ENCODE data around the gene RNGTT.
"Not testable (repeated sequence)": the region's sequence is repeated elsewhere in the genome, so short reads cannot be mapped to it uniquely, and the experiment has no call there.

DNA sequence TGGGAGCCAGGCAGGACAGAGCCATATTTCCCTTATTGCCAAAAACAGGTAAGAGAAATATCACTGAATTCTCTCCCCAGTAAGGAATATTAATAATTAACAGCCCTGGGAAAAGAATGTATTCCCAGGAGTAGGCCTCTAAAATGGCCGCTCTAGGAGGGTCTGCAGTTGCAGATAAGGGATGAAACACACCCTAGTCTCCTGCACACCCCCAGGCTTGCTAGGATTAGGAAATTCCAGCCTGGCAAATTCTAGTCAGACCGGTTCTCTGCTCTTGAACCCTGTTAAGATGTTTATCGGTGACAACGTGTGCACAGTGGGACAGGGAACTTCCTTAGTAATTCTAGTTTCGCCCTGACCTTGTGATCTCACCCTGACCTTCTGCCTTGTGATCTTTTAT is 31.4 kb downstream of the RNGTT start:
- TF ChIP-seq, protein P1, sequence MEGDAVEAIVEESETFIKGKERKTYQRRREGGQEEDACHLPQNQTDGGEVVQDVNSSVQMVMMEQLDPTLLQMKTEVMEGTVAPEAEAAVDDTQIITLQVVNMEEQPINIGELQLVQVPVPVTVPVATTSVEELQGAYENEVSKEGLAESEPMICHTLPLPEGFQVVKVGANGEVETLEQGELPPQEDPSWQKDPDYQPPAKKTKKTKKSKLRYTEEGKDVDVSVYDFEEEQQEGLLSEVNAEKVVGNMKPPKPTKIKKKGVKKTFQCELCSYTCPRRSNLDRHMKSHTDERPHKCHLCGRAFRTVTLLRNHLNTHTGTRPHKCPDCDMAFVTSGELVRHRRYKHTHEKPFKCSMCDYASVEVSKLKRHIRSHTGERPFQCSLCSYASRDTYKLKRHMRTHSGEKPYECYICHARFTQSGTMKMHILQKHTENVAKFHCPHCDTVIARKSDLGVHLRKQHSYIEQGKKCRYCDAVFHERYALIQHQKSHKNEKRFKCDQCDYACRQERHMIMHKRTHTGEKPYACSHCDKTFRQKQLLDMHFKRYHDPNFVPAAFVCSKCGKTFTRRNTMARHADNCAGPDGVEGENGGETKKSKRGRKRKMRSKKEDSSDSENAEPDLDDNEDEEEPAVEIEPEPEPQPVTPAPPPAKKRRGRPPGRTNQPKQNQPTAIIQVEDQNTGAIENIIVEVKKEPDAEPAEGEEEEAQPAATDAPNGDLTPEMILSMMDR (IDR thresholded peaks at IDR 0.05; ENCODE audit: poor library complexity): not testable (repeated sequence)
- TF ChIP-seq EZH2 (IDR thresholded peaks at IDR 0.05; ENCODE audit: borderline replicate concordance); EZH2phosphoT487 (IDR thresholded peaks at IDR 0.05; ENCODE audit: low read depth, severe bottlenecking, unreplicated experiment): not testable (repeated sequence)

Measured in hepatocyte (in vitro differentiated cells).